Panc1 (cell line): Measurements from ENCODE around the gene MCCC1. TPM values are rescaled to one million over a fixed set of nuclear protein-coding genes. Genes with fewer than 3 reads are reported as not detected.

Source experiments
- ATAC-seq: fragments of 200-7000 bp; cut with Tn5 transposase; 2 replicates; pipeline ENCODE4 v1.9.1; 2020; ENCODE audit warnings: mild to moderate bottlenecking, moderate library complexity
- BruUV-seq: library from RNA; stranded (reverse); fragments of 400-500 nt; replicated peaks from 2 replicates; lab custom pipeline; 2021; lab: Mats Ljungman, UMichigan
- CTCF ChIA-PET: fragments of 300-600 bp; sonication (Branson Sonifier 250); formaldehyde crosslinking; loops from one replicate; lab custom pipeline; 2022; ENCODE audit warnings: antibody characterized with exemption; lab: Charles Lee
- POLR2A ChIA-PET: fragments of 300-600 bp; sonication (Branson Sonifier 250); formaldehyde crosslinking; loops from one replicate; lab custom pipeline; 2022; ENCODE audit warnings: antibody characterized with exemption; lab: Charles Lee
- DNase-seq: peaks from one replicate; pipeline ENCODE4 v3.0.0-alpha.2; 2010; ENCODE audit warnings: low read depth, low spot score
- H3K27ac ChIP-seq: 2 replicates; pipeline ENCODE4 v1.5.1; 2011; ENCODE audit warnings: mild to moderate bottlenecking, low read length, inconsistent platforms
- H3K27me3 ChIP-seq: fragments of 200-500 bp; sonication (Bioruptor generic); 2 replicates; pipeline ENCODE4 v1.6.0; 2014; ENCODE audit warnings: low read length, inconsistent platforms; ENCODE audit not compliant: control insufficient read depth, insufficient read depth
- H3K36me3 ChIP-seq: fragments of 200-500 bp; sonication (Bioruptor generic); 2 replicates; pipeline ENCODE4 v1.5.1; 2014; ENCODE audit warnings: inconsistent platforms, mild to moderate bottlenecking, low read length, moderate library complexity; ENCODE audit not compliant: control insufficient read depth, insufficient read depth
- H3K4me1 ChIP-seq: 2 replicates; pipeline ENCODE4 v1.5.1; 2011; ENCODE audit warnings: inconsistent platforms, mild to moderate bottlenecking, low read length, moderate library complexity; ENCODE audit not compliant: control insufficient read depth, insufficient read depth
- H3K4me3 ChIP-seq, 2 experiments: 2 replicates each; pipeline ENCODE4 v1.5.1; 2011 to 2012; ENCODE audit warnings: low read depth in 2 of 2, low read length in 2 of 2, mild to moderate bottlenecking in 2 of 2, inconsistent platforms in 1 of 2, moderate library complexity in 1 of 2
- H3K9me3 ChIP-seq: fragments of 200-500 bp; sonication (Bioruptor generic); 2 replicates; pipeline ENCODE4 v1.5.1; 2014; ENCODE audit warnings: low read depth, mild to moderate bottlenecking, inconsistent platforms, low read length, moderate library complexity; ENCODE audit not compliant: control insufficient read depth, insufficient read depth
- CTCF ChIP-seq: fragments of 450-650 bp; IDR thresholded peaks from 2 replicates; pipeline ENCODE4 v1.5.1; 2017; ENCODE audit warnings: mild to moderate bottlenecking
- POLR2AphosphoS5 ChIP-seq: IDR thresholded peaks from 2 replicates; pipeline ENCODE4 v1.6.1; 2012; ENCODE audit warnings: mild to moderate bottlenecking, low read depth, low read length, moderate library complexity
- REST ChIP-seq, 2 experiments: IDR thresholded peaks; 2 replicates each; pipeline ENCODE4 v1.6.1; 2011 to 2012; ENCODE audit warnings: low read depth in 2 of 2, control low read depth in 1 of 2, low read length in 1 of 2, mild to moderate bottlenecking in 1 of 2, moderate library complexity in 1 of 2; ENCODE audit not compliant: insufficient read depth in 1 of 2
- SIN3A ChIP-seq: IDR thresholded peaks from 2 replicates; pipeline ENCODE4 v1.6.1; 2012; ENCODE audit warnings: low read depth, mild to moderate bottlenecking, low read length, moderate library complexity, borderline replicate concordance; ENCODE audit not compliant: insufficient read depth
- TCF7L2 ChIP-seq: IDR thresholded peaks from 2 replicates; pipeline ENCODE4 v1.6.1; 2011; ENCODE audit warnings: mild to moderate bottlenecking, low read depth, low read length, inconsistent platforms
- in situ Hi-C: cut with HindIII; loops from 2 replicates; pipeline ENCODE4 v1.10.0; 2016; ENCODE audit warnings: low sequenced_read_pairs, low pct_unique_long_range_greater_than_20kb
- intact Hi-C: fragments of 100-400 bp; cut with micrococcal nuclease; formaldehyde crosslinking; loops from one replicate; pipeline ENCODE4 v1.10.0; 2022; ENCODE audit not compliant: unreplicated experiment
- total RNA-seq: library from RNA; stranded (reverse); gene quantifications from one replicate; pipeline ENCODE4 v1.2.1, GENCODE V29; 2021; ENCODE audit not compliant: unreplicated experiment

MCCC1 gene
- total RNA-seq, 1 experiment from 2014 or later = 24.2 TPM

- intact Hi-C loops = no loop called here
- no peak for TF ChIP-seq POLR2AphosphoS5
- no peak for TF ChIP-seq CTCF
- no peak for TF ChIP-seq TCF7L2
- Histone ChIP-seq H3K36me3 (no peaks in the 10 kb centered on the region), H3K27me3 (no peaks in the 10 kb centered on the region; the same call in 1 of the 2 replicates), H3K4me1 (no peaks in the 10 kb centered on the region), H3K4me3 (no peak overlapping the region), H3K27ac (no peak overlapping the region), H3K9me3 (no peaks in the 10 kb centered on the region; the same call in 1 of the 2 replicates)
- no TSS peak for BruUV-seq
- in situ Hi-C loops = no loop called here
- ATAC-seq (no peak), DNase-seq (no peak)
- ChIA-PET POLR2A (no interaction called here), CTCF (no interaction called here)
Observed at GRCh38 chr3:183134844-183135243, 35.5 kb upstream of the MCCC1 start.

DNA sequence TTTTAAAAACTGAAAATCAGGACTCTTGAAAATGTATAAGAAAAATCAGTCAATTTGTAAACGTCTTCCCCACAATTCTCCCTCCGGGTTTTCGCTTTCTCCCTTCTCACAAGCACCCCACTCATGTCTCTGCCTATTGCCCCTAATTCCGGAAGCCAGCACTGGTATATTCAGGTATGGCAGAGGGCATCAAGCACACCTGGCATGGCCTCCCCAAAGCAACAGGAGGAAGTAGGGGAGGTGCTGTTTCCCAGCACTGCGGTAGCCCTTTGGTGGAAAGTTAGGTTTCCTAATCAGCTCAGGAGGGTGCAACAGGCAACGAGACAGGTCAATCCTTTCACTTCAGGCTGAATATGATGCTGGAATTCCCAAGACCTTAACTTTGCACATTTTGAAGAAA is 33.1 kb upstream of the MCCC1 start:
- BruUV-seq = no TSS peak
- CTCF ChIA-PET = no interaction called here
- no peak overlapping the region for H3K4me3 ChIP-seq
- intact Hi-C loops = no loop called here
- no peaks in the 10 kb centered on the region; the same call in 1 of the 2 replicates for H3K27me3 ChIP-seq
- H3K9me3 ChIP-seq = peaks cover 11% of the 10 kb centered on the region; the same call in 1 of the 2 replicates
- POLR2A ChIA-PET = no interaction called here
- DNase-seq (no peak), ATAC-seq (no peak)
- in situ Hi-C loops = no loop called here
- H3K4me1 ChIP-seq = no peaks in the 10 kb centered on the region
- no peak for TF ChIP-seq REST (IDR thresholded peaks at IDR 0.05; ENCODE audit: insufficient read depth in 1 of 2, low read depth in 2 of 2, low read length in 1 of 2)
- no peak for TF ChIP-seq SIN3A
- no peak for TF ChIP-seq TCF7L2
- TF ChIP-seq CTCF = no peak
- no peak for TF ChIP-seq POLR2AphosphoS5
- H3K27ac ChIP-seq = no peak overlapping the region
- no peaks in the 10 kb centered on the region for H3K36me3 ChIP-seq
